ENCODE measurements around the gene IPCEF1.
A peak's percentile ranks its signal among the peaks of the same experiment; 100 is the strongest.

IPCEF1 gene

DNA sequence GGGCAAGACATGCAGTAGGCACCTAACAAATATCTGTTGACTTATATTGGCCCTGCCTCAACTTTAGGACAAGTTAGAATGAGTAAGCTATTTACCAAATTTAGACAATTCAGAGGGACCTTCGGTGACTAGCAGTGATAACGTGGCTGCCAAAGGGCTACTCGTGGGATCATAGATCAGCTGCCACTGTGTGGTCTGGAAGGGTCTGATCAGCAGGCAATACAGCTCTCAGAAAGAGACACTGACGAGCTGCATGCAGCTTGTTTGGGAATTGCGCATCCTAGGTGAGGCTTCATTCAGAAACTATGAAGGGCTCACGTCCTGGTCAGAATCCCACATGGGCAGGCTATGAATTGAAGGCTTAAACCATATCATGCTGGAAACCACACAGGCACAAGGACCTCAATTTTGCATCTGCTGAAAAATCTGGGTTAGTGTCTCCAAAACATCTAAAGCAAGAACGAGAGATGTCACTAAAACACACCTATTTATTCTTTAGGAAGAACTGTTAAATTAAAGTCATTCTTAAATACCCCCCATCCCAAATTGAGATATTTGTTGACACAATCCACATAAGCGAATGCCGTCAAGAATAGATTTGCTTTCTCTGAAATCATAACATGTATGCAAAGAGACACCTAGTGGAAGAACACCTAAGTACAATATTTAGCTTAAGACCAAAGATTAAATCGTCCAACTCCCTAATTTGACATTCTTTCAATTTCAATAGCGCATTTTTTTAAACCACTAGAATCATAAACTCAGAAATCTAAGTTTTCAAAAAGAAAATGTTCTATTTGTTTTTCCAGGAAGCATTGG lies 79.6 kb downstream of the IPCEF1 start:
- TF ChIP-seq, protein P1, sequence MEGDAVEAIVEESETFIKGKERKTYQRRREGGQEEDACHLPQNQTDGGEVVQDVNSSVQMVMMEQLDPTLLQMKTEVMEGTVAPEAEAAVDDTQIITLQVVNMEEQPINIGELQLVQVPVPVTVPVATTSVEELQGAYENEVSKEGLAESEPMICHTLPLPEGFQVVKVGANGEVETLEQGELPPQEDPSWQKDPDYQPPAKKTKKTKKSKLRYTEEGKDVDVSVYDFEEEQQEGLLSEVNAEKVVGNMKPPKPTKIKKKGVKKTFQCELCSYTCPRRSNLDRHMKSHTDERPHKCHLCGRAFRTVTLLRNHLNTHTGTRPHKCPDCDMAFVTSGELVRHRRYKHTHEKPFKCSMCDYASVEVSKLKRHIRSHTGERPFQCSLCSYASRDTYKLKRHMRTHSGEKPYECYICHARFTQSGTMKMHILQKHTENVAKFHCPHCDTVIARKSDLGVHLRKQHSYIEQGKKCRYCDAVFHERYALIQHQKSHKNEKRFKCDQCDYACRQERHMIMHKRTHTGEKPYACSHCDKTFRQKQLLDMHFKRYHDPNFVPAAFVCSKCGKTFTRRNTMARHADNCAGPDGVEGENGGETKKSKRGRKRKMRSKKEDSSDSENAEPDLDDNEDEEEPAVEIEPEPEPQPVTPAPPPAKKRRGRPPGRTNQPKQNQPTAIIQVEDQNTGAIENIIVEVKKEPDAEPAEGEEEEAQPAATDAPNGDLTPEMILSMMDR (IDR thresholded peaks at IDR 0.05; ENCODE audit: extremely low read depth, missing control alignments): no peak
- DNase-seq (ENCODE audit: low spot score): peak; percentile 58

- TF ChIP-seq, protein P1 (IDR thresholded peaks at IDR 0.05; ENCODE audit: extremely low read depth, missing control alignments): no peak
These were observed 82.4 kb downstream of the IPCEF1 start for GRCh38 chr6:154274168-154274567.

GRCh38 chr6:154268486-154268885 lies 88.1 kb downstream of the IPCEF1 start:
- TF ChIP-seq, protein P1 (IDR thresholded peaks at IDR 0.05; ENCODE audit: extremely low read depth, missing control alignments): no peak
- no peak for DNase-seq (ENCODE audit: low spot score)

More at GRCh38 chr6:154274168-154274567, 82.4 kb downstream of the IPCEF1 start:
- no peak for DNase-seq (ENCODE audit: low spot score)

DNA sequence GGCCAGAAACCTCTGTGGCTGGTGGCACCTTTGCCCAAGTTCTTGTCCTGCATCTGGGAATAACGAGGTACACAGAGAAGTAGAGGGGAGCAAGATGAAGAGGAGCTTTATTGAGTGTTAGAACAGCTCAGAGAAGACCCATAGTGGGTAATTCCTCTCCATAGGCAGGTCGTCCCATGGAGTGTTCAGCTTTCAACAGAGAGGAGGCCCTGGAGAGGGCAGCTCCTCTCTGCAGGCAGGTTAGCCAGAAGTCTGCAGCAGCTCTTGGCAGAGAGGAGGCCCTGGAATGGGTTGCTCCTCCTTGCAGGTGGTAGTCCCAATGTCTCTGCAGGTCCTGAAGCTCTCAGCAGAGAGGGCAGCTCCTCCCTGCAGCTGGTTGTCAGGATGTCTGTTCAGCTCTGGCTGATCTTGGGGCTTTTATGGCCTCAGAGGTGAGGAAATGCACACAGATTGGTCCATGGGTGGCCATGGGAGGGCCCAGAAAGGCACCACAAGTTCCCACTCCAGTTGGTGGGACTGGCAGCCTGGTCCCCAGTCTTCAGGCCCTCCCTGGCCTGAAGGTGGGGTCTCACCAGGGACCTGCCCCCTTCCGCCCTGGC lies 89.0 kb downstream of the IPCEF1 start:
- TF ChIP-seq, protein P1 (IDR thresholded peaks at IDR 0.05; ENCODE audit: extremely low read depth, missing control alignments): no peak
- no peak for DNase-seq (ENCODE audit: low spot score)

DNA sequence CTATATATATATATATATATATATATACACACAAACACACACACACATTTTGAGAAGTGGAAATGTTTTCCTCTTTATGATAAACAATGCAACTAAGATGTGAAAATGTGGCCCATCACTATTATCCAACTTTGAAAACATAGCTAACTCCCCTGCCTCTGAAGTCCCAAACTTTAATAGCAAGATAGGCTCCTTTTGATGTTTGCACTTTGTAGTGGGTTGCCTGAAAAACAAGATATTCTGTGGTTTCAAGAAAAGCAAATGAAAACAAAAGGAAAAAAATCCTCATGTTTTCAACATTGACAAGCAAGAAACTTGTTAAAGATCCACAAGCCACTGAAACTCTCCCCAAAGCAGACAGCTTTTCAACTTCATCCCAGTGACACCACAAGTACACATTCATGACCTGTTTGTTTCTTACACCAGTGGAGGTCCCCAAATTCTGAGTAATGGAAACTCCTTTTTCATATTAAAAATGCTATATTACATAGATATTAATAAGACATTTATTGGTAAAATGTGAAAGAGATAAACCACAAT lies 90.0 kb downstream of the IPCEF1 start:
- TF ChIP-seq, protein P1 (IDR thresholded peaks at IDR 0.05; ENCODE audit: extremely low read depth, missing control alignments): no peak

GRCh38 chr6:154261688-154262397 lies 94.8 kb downstream of the IPCEF1 start:
- DNase-seq (ENCODE audit: low spot score): peak; percentile 27
- TF ChIP-seq, protein P1 (IDR thresholded peaks at IDR 0.05; ENCODE audit: extremely low read depth, missing control alignments): no peak

More for the DNA sequence above, 90.0 kb downstream of the IPCEF1 start:
- DNase-seq (ENCODE audit: low spot score): no peak

All from GM20000 (cell line).